ENCODE measurements around the gene SLC35F6. TPM values are rescaled to one million over a fixed set of nuclear protein-coding genes. Genes with fewer than 3 reads are reported as not detected.
"Not testable (repeated sequence)": the region's sequence is repeated elsewhere in the genome, so short reads cannot be mapped to it uniquely, and the experiment has no call there.

Gene SLC35F6
- total RNA-seq, 1 donor from 2014 or later: 40.8 TPM

- Histone ChIP-seq H3K4me1 (peaks cover 8% of the 10 kb centered on the region), H3K4me3 (peak overlapping the region; percentile 67 to 86), H3K36me3 (peaks cover 0 to 3% of the 10 kb centered on the region in 2 donors), H3K27me3 (no peaks in the 10 kb centered on the region), H3K9me3 (no peaks in the 10 kb centered on the region), H3K27ac (peak overlapping the region; percentile 15)
- DNase-seq (ENCODE audit: extremely low spot score in 2 of 2): no peak
- intact Hi-C loops (cut with DNase I): no loop called here
- TF ChIP-seq POLR2A (IDR thresholded peaks at IDR 0.05) (no peak), POLR2AphosphoS5 (IDR thresholded peaks at IDR 0.05; ENCODE audit: insufficient read depth in 1 of 2, low read depth in 1 of 2) (no peak)
- TF ChIP-seq, protein P1, sequence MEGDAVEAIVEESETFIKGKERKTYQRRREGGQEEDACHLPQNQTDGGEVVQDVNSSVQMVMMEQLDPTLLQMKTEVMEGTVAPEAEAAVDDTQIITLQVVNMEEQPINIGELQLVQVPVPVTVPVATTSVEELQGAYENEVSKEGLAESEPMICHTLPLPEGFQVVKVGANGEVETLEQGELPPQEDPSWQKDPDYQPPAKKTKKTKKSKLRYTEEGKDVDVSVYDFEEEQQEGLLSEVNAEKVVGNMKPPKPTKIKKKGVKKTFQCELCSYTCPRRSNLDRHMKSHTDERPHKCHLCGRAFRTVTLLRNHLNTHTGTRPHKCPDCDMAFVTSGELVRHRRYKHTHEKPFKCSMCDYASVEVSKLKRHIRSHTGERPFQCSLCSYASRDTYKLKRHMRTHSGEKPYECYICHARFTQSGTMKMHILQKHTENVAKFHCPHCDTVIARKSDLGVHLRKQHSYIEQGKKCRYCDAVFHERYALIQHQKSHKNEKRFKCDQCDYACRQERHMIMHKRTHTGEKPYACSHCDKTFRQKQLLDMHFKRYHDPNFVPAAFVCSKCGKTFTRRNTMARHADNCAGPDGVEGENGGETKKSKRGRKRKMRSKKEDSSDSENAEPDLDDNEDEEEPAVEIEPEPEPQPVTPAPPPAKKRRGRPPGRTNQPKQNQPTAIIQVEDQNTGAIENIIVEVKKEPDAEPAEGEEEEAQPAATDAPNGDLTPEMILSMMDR (IDR thresholded peaks at IDR 0.05): no peak
These were observed 22.3 kb downstream of the SLC35F6 start for GRCh38 chr2:26786207-26787028.

GRCh38 chr2:26792720-26793119 is 28.6 kb downstream of the SLC35F6 start:
- Histone ChIP-seq H3K9me3 (no peaks in the 10 kb centered on the region), H3K27ac (no peak overlapping the region), H3K4me3 (no peak overlapping the region), H3K36me3 (no peaks in the 10 kb centered on the region), H3K27me3 (no peaks in the 10 kb centered on the region), H3K4me1 (no peaks in the 10 kb centered on the region)
- no peak for DNase-seq (ENCODE audit: extremely low spot score in 2 of 2)
- TF ChIP-seq POLR2AphosphoS5 (IDR thresholded peaks at IDR 0.05; ENCODE audit: insufficient read depth in 1 of 2, low read depth in 1 of 2): no peak
- no peak for TF ChIP-seq POLR2A (IDR thresholded peaks at IDR 0.05)
- TF ChIP-seq, protein P1 (IDR thresholded peaks at IDR 0.05): no peak
- intact Hi-C loops (cut with DNase I): no loop called here

DNA sequence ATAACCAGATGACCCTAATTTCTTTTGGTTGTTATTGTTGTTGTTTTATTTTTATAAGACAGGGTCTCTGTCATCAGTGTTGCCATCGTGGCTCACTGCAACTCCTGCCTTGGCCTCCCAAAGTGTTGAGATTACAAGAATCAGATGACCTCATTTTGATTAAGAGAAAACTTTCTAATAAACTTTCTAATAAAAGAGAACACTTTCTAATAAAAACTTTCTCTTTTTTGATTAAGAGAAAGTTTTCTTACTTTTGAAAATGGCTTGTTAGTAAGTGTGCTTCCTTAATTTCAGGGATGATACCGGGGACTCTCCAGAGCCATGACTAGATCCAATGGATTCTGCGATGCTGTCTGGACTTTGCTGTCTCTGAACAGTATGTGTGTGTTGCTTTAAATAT is 29.4 kb downstream of the SLC35F6 start:
- TF ChIP-seq POLR2A (IDR thresholded peaks at IDR 0.05) (no peak), POLR2AphosphoS5 (IDR thresholded peaks at IDR 0.05; ENCODE audit: insufficient read depth in 1 of 2, low read depth in 1 of 2) (no peak)
- TF ChIP-seq, protein P1 (IDR thresholded peaks at IDR 0.05): no peak
- DNase-seq (ENCODE audit: extremely low spot score in 2 of 2): no peak
- H3K27me3 ChIP-seq: no peaks in the 10 kb centered on the region
- no peak overlapping the region for H3K27ac ChIP-seq
- no peaks in the 10 kb centered on the region for H3K9me3 ChIP-seq
- H3K4me3 ChIP-seq: no peak overlapping the region
- intact Hi-C loops (cut with DNase I): no loop called here
- H3K4me1 ChIP-seq: no peaks in the 10 kb centered on the region
- no peaks in the 10 kb centered on the region for H3K36me3 ChIP-seq

GRCh38 chr2:26795135-26795534 is 31.1 kb downstream of the SLC35F6 start:
- H3K9me3 ChIP-seq; DNase-seq (ENCODE audit: extremely low spot score in 2 of 2); H3K27me3 ChIP-seq; H3K4me3 ChIP-seq; H3K4me1 ChIP-seq; H3K27ac ChIP-seq; intact Hi-C loops (cut with DNase I); H3K36me3 ChIP-seq: not testable (repeated sequence)

- DNase-seq (ENCODE audit: extremely low spot score in 2 of 2): no peak
- no peak for TF ChIP-seq POLR2A (IDR thresholded peaks at IDR 0.05)
- no peak for TF ChIP-seq POLR2AphosphoS5 (IDR thresholded peaks at IDR 0.05; ENCODE audit: insufficient read depth in 1 of 2, low read depth in 1 of 2)
- TF ChIP-seq, protein P1 (IDR thresholded peaks at IDR 0.05): no peak
- Histone ChIP-seq H3K9me3 (no peaks in the 10 kb centered on the region), H3K27ac (no peak overlapping the region), H3K36me3 (no peaks in the 10 kb centered on the region), H3K27me3 (no peaks in the 10 kb centered on the region), H3K4me1 (no peaks in the 10 kb centered on the region), H3K4me3 (no peak overlapping the region)
- intact Hi-C loops (cut with DNase I): no loop called here
These were observed 37.2 kb downstream of the SLC35F6 start for GRCh38 chr2:26801328-26801727.

Data from vagina (tissue), 2 donors.